Activated naive CD8-positive, alpha-beta T cell treated with anti-CD3 and anti-CD28 coated beads for 36 hours (primary cell): ENCODE results near the gene DGKK. TPM values are rescaled to one million over a fixed set of nuclear protein-coding genes. Genes with fewer than 3 reads are reported as not detected.
"Not testable (repeated sequence)": the region's sequence is repeated elsewhere in the genome, so short reads cannot be mapped to it uniquely, and the experiment has no call there.

Source experiments
- DNase-seq: peaks from one replicate; pipeline ENCODE4 v3.0.0; 2021
- H3K27ac Mint-ChIP-seq: one replicate; pipeline ENCODE4 v1.8.0; 2022; ENCODE audit warnings: mild to moderate bottlenecking, moderate library complexity, mixed read lengths
- H3K27me3 Mint-ChIP-seq: one replicate; pipeline ENCODE4 v1.8.0; 2022; ENCODE audit warnings: mild to moderate bottlenecking, mixed read lengths
- H3K36me3 Mint-ChIP-seq: one replicate; pipeline ENCODE4 v1.8.0; 2021; ENCODE audit warnings: mild to moderate bottlenecking, mixed read lengths
- H3K4me1 Mint-ChIP-seq: one replicate; pipeline ENCODE4 v1.8.0; 2021; ENCODE audit warnings: mixed read lengths
- H3K4me3 Mint-ChIP-seq: one replicate; pipeline ENCODE4 v1.8.0; 2022; ENCODE audit warnings: mild to moderate bottlenecking, moderate library complexity, mixed read lengths
- H3K9me3 Mint-ChIP-seq: one replicate; pipeline ENCODE4 v1.8.0; 2022; ENCODE audit warnings: mixed read lengths
- total RNA-seq, 2 experiments: library from RNA; stranded (reverse); gene quantifications; one replicate each; pipeline ENCODE4 v1.2.3, GENCODE V29; 2021

DGKK gene
- total RNA-seq, 2 experiments from 2014 or later: not detected

- no peak for DNase-seq
- Mint-ChIP-seq H3K9me3 (no peaks in the 10 kb centered on the region), H3K27ac (no peak overlapping the region), H3K36me3 (no peaks in the 10 kb centered on the region), H3K27me3 (no peaks in the 10 kb centered on the region), H3K4me3 (no peak overlapping the region), H3K4me1 (no peaks in the 10 kb centered on the region)
Measured at GRCh38 chrX:50381729-50382415, 88.8 kb downstream of the DGKK start.

GRCh38 chrX:50375481-50376267, 95.0 kb downstream of the DGKK start:
- Mint-ChIP-seq H3K4me3 (no peak overlapping the region), H3K9me3 (no peaks in the 10 kb centered on the region), H3K27me3 (no peaks in the 10 kb centered on the region), H3K36me3 (no peaks in the 10 kb centered on the region), H3K27ac (no peak overlapping the region), H3K4me1 (no peaks in the 10 kb centered on the region)
- DNase-seq: no peak

GRCh38 chrX:50372966-50373365, 97.7 kb downstream of the DGKK start:
- H3K9me3 Mint-ChIP-seq: no peaks in the 10 kb centered on the region
- no peak overlapping the region for H3K27ac Mint-ChIP-seq
- no peak for DNase-seq
- H3K36me3 Mint-ChIP-seq: no peaks in the 10 kb centered on the region
- H3K27me3 Mint-ChIP-seq: no peaks in the 10 kb centered on the region
- no peak overlapping the region for H3K4me3 Mint-ChIP-seq
- H3K4me1 Mint-ChIP-seq: no peaks in the 10 kb centered on the region

GRCh38 chrX:50343917-50344316, 126.7 kb downstream of the DGKK start:
- H3K27me3 Mint-ChIP-seq: no peaks in the 10 kb centered on the region
- H3K36me3 Mint-ChIP-seq: no peaks in the 10 kb centered on the region
- no peaks in the 10 kb centered on the region for H3K9me3 Mint-ChIP-seq
- H3K4me3 Mint-ChIP-seq: no peak overlapping the region
- no peaks in the 10 kb centered on the region for H3K4me1 Mint-ChIP-seq
- no peak for DNase-seq
- H3K27ac Mint-ChIP-seq: no peak overlapping the region

- no peaks in the 10 kb centered on the region for H3K9me3 Mint-ChIP-seq
- H3K4me1 Mint-ChIP-seq: no peaks in the 10 kb centered on the region
- no peak overlapping the region for H3K27ac Mint-ChIP-seq
- H3K36me3 Mint-ChIP-seq: no peaks in the 10 kb centered on the region
- no peak for DNase-seq
- no peak overlapping the region for H3K4me3 Mint-ChIP-seq
- H3K27me3 Mint-ChIP-seq: no peaks in the 10 kb centered on the region
Measured at GRCh38 chrX:50333308-50333707, 137.3 kb downstream of the DGKK start.

GRCh38 chrX:50332668-50333067, 138.0 kb downstream of the DGKK start:
- not testable (repeated sequence) for H3K4me1 Mint-ChIP-seq, H3K27me3 Mint-ChIP-seq, H3K4me3 Mint-ChIP-seq, DNase-seq, H3K9me3 Mint-ChIP-seq, H3K27ac Mint-ChIP-seq, H3K36me3 Mint-ChIP-seq

GRCh38 chrX:50327235-50327634, 143.4 kb downstream of the DGKK start:
- no peaks in the 10 kb centered on the region for H3K36me3 Mint-ChIP-seq
- H3K27ac Mint-ChIP-seq: no peak overlapping the region
- no peaks in the 10 kb centered on the region for H3K9me3 Mint-ChIP-seq

More at GRCh38 chrX:50327235-50327634, 143.4 kb downstream of the DGKK start:
- DNase-seq: no peak
- H3K4me3 Mint-ChIP-seq: no peak overlapping the region
- H3K27me3 Mint-ChIP-seq: no peaks in the 10 kb centered on the region
- H3K4me1 Mint-ChIP-seq: no peaks in the 10 kb centered on the region
